ENCODE data around the gene LNP1. TPM values are rescaled to one million over a fixed set of nuclear protein-coding genes. Genes with fewer than 3 reads are reported as not detected.
"Not testable (repeated sequence)": the region's sequence is repeated elsewhere in the genome, so short reads cannot be mapped to it uniquely, and the experiment has no call there.

Gene LNP1
- total and polyA plus RNA-seq, 2 donors (not counting 1 experiment from before 2014, with no cell fraction given): 3.1 to 3.5 TPM

- no peak overlapping the region for H2AFZ ChIP-seq (ENCODE audit: low read length)
- H3K27me3 ChIP-seq (ENCODE audit: control insufficient read depth, insufficient read depth, low read length): no peaks in the 10 kb centered on the region
- H3K9me3 ChIP-seq (ENCODE audit: control insufficient read depth, insufficient read depth, low read depth, low read length): no peaks in the 10 kb centered on the region
- no peak overlapping the region for H3K4me3 ChIP-seq (replicated peaks in 1 of 4; ENCODE audit: control extremely low read depth in 1 of 4, insufficient read depth in 1 of 4, low read depth in 3 of 4, low read length in 4 of 4)
- TF ChIP-seq CTCF (conservative IDR thresholded peaks at IDR 0.05 in 1 of 2, IDR thresholded peaks at IDR 0.05 in 1 of 2; ENCODE audit: low read depth in 1 of 2, low read length in 2 of 2): no peak
- H4K20me1 ChIP-seq (ENCODE audit: control insufficient read depth, extremely low read depth, insufficient read depth, low read length): no peaks in the 10 kb centered on the region
- H3K4me2 ChIP-seq (ENCODE audit: extremely low read depth, insufficient read depth, low read length): no peak overlapping the region
- H3K79me2 ChIP-seq (ENCODE audit: control insufficient read depth, insufficient read depth, low read length): no peaks in the 10 kb centered on the region
- no peak overlapping the region for H3K9ac ChIP-seq (ENCODE audit: insufficient read depth, low read length)
- DNase-seq (ENCODE audit: low read depth in 2 of 2): no peak
- H3K27ac ChIP-seq (ENCODE audit: insufficient read depth, low read length): no peak overlapping the region
- H3K4me1 ChIP-seq (ENCODE audit: control insufficient read depth, extremely low read depth, insufficient read depth, low read length): no peaks in the 10 kb centered on the region
- no peaks in the 10 kb centered on the region for H3K36me3 ChIP-seq (ENCODE audit: control insufficient read depth, insufficient read depth, low read length)
Measured at GRCh38 chr3:100443690-100444089, 42.4 kb downstream of the LNP1 start.

- not testable (repeated sequence) for H3K79me2 ChIP-seq (ENCODE audit: control insufficient read depth, insufficient read depth, low read length); DNase-seq (ENCODE audit: low read depth in 2 of 2); H2AFZ ChIP-seq (ENCODE audit: low read length); H3K27ac ChIP-seq (ENCODE audit: insufficient read depth, low read length); H3K9me3 ChIP-seq (ENCODE audit: control insufficient read depth, insufficient read depth, low read depth, low read length); H3K9ac ChIP-seq (ENCODE audit: insufficient read depth, low read length); H4K20me1 ChIP-seq (ENCODE audit: control insufficient read depth, extremely low read depth, insufficient read depth, low read length); H3K27me3 ChIP-seq (ENCODE audit: control insufficient read depth, insufficient read depth, low read length); H3K4me3 ChIP-seq (replicated peaks in 1 of 4; ENCODE audit: control extremely low read depth in 1 of 4, insufficient read depth in 1 of 4, low read depth in 3 of 4, low read length in 4 of 4); H3K4me1 ChIP-seq (ENCODE audit: control insufficient read depth, extremely low read depth, insufficient read depth, low read length); H3K36me3 ChIP-seq (ENCODE audit: control insufficient read depth, insufficient read depth, low read length); H3K4me2 ChIP-seq (ENCODE audit: extremely low read depth, insufficient read depth, low read length)
Measured at GRCh38 chr3:100447067-100447466, 45.7 kb downstream of the LNP1 start.

GRCh38 chr3:100448079-100448478, 46.7 kb downstream of the LNP1 start:
- Histone ChIP-seq H3K27ac (ENCODE audit: insufficient read depth, low read length) (no peak overlapping the region), H3K9me3 (ENCODE audit: control insufficient read depth, insufficient read depth, low read depth, low read length) (no peaks in the 10 kb centered on the region), H3K27me3 (ENCODE audit: control insufficient read depth, insufficient read depth, low read length) (no peaks in the 10 kb centered on the region), H4K20me1 (ENCODE audit: control insufficient read depth, extremely low read depth, insufficient read depth, low read length) (no peaks in the 10 kb centered on the region), H2AFZ (ENCODE audit: low read length) (no peak overlapping the region), H3K4me2 (ENCODE audit: extremely low read depth, insufficient read depth, low read length) (no peak overlapping the region), H3K79me2 (ENCODE audit: control insufficient read depth, insufficient read depth, low read length) (no peaks in the 10 kb centered on the region), H3K9ac (ENCODE audit: insufficient read depth, low read length) (no peak overlapping the region), H3K36me3 (ENCODE audit: control insufficient read depth, insufficient read depth, low read length) (no peaks in the 10 kb centered on the region), H3K4me1 (ENCODE audit: control insufficient read depth, extremely low read depth, insufficient read depth, low read length) (no peaks in the 10 kb centered on the region), H3K4me3 (replicated peaks in 1 of 4; ENCODE audit: control extremely low read depth in 1 of 4, insufficient read depth in 1 of 4, low read depth in 3 of 4, low read length in 4 of 4) (no peak overlapping the region)
- DNase-seq (ENCODE audit: low read depth in 2 of 2): no peak
- TF ChIP-seq EZH2 (IDR thresholded peaks at IDR 0.05; ENCODE audit: low read length, missing control alignments) (no peak), CTCF (conservative IDR thresholded peaks at IDR 0.05 in 1 of 2, IDR thresholded peaks at IDR 0.05 in 1 of 2; ENCODE audit: low read depth in 1 of 2, low read length in 2 of 2) (no peak)

- Histone ChIP-seq H3K36me3 (ENCODE audit: control insufficient read depth, insufficient read depth, low read length) (no peaks in the 10 kb centered on the region), H2AFZ (ENCODE audit: low read length) (no peak overlapping the region), H3K9me3 (ENCODE audit: control insufficient read depth, insufficient read depth, low read depth, low read length) (no peaks in the 10 kb centered on the region), H3K9ac (ENCODE audit: insufficient read depth, low read length) (no peak overlapping the region), H3K4me3 (replicated peaks in 1 of 4; ENCODE audit: control extremely low read depth in 1 of 4, insufficient read depth in 1 of 4, low read depth in 3 of 4, low read length in 4 of 4) (no peak overlapping the region), H4K20me1 (ENCODE audit: control insufficient read depth, extremely low read depth, insufficient read depth, low read length) (no peaks in the 10 kb centered on the region), H3K27me3 (ENCODE audit: control insufficient read depth, insufficient read depth, low read length) (no peaks in the 10 kb centered on the region), H3K27ac (ENCODE audit: insufficient read depth, low read length) (no peak overlapping the region), H3K4me2 (ENCODE audit: extremely low read depth, insufficient read depth, low read length) (no peak overlapping the region), H3K4me1 (ENCODE audit: control insufficient read depth, extremely low read depth, insufficient read depth, low read length) (no peaks in the 10 kb centered on the region), H3K79me2 (ENCODE audit: control insufficient read depth, insufficient read depth, low read length) (no peaks in the 10 kb centered on the region)
- no peak for TF ChIP-seq EZH2 (IDR thresholded peaks at IDR 0.05; ENCODE audit: low read length, missing control alignments)
- TF ChIP-seq CTCF (conservative IDR thresholded peaks at IDR 0.05 in 1 of 2, IDR thresholded peaks at IDR 0.05 in 1 of 2; ENCODE audit: low read depth in 1 of 2, low read length in 2 of 2): no peak
- DNase-seq (ENCODE audit: low read depth in 2 of 2): no peak
Measured at GRCh38 chr3:100449214-100449613, 47.9 kb downstream of the LNP1 start.

Data from fibroblast of lung (primary cell).